RKO (cell line): ENCODE data around the gene AKR1C4.
"Not testable (repeated sequence)": the region's sequence is repeated elsewhere in the genome, so short reads cannot be mapped to it uniquely, and the experiment has no call there.

Experiments used
- DNase-seq: peaks from one replicate; pipeline ENCODE4 v3.0.0-alpha.2; 2016; ENCODE audit warnings: low spot score

Gene AKR1C4

GRCh38 chr10:5206799-5207198 is 10.2 kb downstream of the AKR1C4 start:
- DNase-seq = no peak

DNA sequence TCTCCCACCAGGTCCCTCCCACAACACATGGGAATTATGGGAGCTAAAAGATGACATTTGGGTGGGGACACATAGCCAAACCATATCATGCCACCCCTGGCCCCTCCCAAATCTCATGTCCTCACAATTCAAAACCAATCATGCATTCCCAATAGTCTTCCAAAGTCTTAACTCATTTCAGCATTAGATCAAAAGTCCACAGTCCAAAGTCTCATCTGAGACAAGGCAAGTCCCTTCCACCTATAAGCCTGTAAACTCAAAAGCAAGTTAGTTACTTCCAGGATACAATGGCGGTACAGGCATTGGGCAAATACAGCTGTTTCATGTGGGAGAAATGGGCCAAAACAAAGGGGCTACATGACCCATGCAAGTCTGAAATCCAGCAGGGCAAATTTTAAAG is 13.1 kb downstream of the AKR1C4 start:
- DNase-seq = not testable (repeated sequence)

- not testable (repeated sequence) for DNase-seq
These were observed 13.6 kb downstream of the AKR1C4 start for GRCh38 chr10:5210261-5210660.

DNA sequence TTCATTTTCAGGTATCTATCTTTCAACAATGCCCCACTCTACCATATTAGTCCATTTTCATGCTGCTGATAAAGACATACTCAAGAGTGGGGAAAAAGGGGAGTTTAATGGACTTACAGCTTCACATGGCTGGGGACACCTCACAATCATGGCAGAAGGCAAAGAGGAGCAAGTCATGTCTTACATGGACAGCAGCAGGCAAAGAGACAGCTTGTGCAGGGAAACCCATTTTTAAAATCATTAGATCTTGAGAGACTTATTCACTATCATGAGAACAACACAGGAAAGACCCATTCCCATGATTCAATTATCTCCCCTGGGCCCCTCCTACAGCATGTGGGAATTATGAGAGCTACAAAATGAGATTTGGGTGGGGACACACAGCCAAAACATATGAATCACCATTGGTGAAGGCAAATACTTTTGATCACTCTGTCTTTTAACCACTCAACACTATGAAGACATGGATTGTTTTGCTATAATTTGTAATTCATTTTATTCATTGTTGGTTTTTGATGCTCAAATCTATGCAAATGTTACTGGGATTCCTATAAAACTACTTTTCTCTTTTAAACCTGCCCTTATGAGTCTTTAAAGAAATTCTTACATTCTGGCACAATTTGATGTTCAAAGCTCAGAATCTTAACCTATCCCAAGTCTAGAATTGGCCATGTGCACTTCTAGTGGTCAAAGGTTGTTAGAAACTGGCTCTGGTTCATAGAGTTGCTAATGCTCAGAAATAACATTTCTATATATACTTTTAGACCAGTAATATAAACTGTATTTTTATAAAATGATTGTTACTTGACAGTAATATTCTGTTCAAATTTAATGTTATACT is 15.3 kb downstream of the AKR1C4 start:
- no peak for DNase-seq

DNA sequence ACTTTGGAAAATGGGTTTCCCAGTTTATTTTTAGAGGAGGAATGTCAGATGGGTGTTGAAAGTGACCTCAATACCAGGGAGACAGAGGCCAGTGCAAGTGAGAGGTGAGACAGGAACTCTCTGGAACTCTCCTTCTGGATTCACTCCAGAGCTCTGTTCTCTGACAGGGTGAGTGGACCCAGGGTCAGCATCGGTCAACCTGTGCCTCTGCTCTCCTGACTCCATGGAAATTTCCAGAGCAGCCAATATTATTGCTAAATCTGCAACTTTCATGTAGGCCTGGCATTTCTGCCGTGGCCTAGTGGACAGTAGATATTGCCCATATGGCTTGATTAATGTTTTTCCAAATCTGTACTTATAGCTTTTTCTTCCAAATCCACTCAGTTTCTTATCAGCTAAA is 20.2 kb downstream of the AKR1C4 start:
- DNase-seq = no peak

DNA sequence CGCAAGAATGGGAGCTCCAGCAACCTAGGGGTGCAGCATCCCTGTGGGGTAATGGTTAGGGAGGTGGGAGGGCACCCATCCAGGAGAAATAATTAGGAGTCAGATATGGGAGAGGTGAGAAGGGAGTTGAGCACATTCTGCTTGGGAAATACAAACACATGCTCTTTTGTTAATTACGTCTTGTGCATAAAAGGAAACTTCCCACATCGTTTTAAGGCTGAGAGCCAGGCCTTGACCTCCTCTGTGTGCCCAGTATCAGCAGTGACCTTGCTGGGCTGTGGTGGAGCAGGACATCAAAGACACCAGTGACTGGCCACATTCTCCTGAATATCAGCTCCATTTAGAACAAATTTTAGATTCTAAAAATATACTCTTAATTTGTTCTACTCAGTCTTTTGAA is 22.6 kb downstream of the AKR1C4 start:
- DNase-seq = no peak

DNA sequence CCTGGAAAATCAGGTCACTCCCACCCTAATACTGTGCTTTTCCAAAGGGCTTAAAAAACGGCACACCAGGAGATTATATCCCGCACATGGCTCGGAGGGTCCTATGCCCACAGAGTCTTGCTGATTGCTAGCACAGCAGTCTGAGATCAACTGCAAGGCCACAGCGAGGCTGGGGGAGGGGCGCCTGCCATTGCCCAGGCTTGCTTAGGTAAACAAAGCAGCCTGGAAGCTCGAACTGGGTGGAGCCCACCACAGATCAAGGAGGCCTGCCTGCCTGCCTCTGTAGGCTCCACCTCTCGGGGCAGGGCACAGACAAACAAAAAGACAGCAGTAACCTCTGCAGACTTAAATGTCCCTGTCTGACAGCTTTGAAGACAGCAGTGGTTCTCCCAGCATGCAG is 26.3 kb downstream of the AKR1C4 start:
- DNase-seq = not testable (repeated sequence)

DNA sequence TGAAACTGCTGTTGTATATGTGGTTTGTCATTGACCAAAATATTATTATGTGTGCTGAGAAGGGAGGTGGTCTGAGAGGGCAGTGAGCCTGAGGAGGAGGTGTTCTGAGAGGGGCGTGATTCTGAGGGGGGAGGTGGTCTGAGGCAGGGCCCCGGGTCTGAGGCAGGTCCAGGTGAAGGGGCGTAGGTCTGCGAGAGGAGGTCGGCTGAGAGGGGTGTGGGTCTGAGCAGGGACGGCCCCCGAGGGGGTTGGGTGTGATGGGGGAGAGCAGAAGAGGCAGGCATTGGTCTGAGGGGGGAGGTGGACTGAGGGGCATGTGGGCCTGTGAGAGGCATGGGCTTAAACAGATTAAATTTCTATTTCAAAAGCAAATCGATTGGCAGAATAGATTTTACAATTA is 32.4 kb downstream of the AKR1C4 start:
- DNase-seq = no peak

- DNase-seq = no peak
These were observed 36.7 kb downstream of the AKR1C4 start for GRCh38 chr10:5233324-5233723.

DNA sequence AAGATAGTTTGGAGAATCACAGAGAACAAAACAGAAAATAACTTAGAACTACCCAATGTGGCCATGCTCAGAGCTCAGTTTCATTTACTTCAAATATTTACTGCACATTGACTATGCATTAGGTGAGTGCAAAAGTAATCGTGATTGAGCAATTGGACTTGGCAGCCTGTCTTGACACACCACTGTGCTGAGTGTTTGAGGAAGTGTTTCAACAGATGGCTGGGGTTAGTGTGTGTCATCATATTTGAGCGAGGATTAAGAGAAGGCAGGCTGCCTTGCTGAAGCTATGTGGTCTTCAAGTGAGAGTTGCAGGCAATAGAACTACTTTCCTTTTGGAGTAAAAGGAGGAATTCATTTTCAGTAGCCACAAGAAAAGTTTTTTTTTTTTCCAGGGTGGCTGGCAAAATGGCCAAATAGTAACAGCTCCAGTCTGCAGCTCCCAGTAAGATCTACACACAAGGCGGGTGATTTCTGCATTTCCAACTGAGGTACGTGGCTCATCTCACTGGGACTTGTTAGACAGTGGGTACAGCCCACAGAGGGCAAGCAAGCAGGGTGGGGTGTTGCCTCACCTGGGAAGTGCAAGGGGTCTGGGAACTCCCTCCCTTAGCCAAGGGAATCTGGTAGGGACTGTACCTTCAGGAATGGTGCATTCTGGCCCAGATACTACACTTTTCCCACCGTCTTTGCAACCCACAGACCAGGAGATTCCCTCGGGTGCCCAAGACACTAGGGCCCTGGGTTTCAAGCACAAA is 37.6 kb downstream of the AKR1C4 start:
- DNase-seq = peak; percentile 24

- not testable (repeated sequence) for DNase-seq
These were observed 40.9 kb downstream of the AKR1C4 start for GRCh38 chr10:5237541-5237940.

DNA sequence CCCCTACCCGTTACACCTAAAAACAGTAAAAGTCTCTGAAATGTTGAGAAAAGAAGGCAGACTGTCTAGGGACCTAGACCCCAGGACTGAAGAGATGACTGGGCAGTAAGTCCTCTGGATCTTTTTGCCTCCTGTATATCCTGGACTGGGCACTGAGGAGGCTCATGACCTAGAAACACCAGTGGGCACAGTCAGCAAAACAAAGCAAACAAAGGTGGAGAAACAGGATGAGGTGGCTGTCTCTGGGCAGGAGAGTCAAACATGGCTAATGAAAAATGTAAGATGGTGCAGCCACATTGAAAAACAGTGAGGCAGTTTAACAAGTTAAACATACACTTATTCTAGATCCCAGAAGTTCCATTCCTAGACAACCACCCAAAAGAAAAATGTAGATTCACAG is 45.9 kb downstream of the AKR1C4 start:
- DNase-seq = no peak

DNA sequence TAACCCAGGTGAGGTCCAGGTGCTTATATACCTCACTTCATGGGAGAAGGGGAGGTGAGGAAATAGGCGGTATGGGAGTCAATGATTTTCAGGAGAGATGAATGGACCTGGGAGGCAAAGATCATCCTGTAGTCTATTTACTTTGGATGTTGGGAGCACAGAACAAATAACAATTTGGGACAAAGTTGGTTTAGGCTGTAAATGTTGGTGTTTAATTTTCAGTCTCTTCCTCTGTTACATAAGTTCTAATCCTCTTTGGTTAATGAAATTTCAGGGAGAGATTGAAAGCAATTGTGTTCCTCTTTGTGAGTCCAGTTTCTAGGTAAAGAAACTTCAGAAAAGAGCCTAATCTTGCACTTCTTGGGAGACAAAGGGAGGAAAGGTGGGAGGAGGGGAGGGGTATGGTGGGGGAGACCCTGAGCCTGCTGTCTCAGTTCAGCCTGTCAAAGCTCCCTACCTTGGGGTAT is 46.9 kb downstream of the AKR1C4 start:
- no peak for DNase-seq

GRCh38 chr10:5252177-5253037 is 55.8 kb downstream of the AKR1C4 start:
- no peak for DNase-seq

DNA sequence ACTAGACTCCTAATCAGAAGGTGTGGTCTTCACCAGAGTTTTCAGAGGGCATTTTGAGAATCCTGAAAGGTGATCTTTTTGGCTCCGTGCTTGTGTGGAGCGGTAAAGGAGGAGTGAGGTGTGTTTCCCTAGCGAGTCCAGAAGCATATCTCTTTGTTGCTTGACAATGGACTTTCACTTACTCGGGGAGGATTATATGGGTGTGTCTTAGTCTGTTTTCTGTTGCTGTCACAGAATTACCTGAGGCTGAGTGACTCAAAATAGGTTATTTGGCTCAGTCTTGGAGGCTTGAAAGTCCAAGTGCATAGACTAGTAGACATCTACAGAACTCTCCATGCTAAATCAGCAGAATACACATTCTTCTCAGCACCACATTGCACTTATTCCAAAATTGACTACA is 57.9 kb downstream of the AKR1C4 start:
- no peak for DNase-seq

DNA sequence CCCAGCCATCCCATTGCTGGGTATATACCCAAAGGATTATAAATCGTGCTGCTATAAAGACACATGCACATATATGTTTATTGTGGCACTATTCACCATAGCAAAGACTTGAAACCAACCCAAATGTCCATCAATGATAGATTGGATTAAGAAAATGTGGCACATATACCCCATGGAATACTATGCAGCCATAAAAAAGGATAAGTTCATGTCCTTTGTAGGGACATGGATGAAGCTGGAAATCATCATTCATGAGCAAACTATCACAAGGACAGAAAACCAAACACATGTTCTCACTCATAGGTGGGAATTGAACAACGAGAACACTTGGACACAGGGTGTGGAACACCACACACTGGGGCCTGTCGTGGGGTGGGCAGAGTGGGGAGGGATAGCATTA is 61.1 kb downstream of the AKR1C4 start:
- DNase-seq = not testable (repeated sequence)

GRCh38 chr10:5259132-5259951 is 62.7 kb downstream of the AKR1C4 start:
- no peak for DNase-seq

DNA sequence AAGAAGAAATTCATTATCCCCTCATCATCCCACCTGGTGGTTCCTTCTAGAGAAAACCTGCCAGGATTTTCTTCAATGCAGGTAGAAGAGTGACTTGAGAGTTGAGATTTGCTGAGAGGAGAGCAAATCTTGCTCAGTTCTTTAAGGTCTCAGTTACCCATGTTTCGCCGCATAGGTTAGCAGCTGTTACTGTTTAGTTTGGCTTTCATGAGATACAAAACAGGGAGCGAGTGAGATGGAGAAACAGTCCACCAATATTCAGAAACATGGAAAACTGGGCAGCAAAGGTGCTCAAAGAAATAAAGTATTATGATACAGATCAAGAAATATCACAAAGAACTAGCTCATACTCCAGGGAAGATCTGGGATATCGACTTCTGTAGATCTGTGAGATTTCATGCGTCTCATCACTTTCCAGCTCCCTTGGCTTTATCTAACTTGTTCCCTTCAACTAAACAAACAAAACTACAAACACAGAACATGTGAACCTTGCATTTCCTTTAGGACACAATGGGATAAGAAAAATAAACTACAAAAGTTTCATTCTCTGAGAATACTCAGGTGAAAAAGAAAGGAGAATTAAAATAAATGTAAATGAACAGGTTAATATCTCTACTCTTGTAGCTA is 63.4 kb downstream of the AKR1C4 start:
- no peak for DNase-seq

GRCh38 chr10:5260828-5261227 is 64.2 kb downstream of the AKR1C4 start:
- DNase-seq = no peak

DNA sequence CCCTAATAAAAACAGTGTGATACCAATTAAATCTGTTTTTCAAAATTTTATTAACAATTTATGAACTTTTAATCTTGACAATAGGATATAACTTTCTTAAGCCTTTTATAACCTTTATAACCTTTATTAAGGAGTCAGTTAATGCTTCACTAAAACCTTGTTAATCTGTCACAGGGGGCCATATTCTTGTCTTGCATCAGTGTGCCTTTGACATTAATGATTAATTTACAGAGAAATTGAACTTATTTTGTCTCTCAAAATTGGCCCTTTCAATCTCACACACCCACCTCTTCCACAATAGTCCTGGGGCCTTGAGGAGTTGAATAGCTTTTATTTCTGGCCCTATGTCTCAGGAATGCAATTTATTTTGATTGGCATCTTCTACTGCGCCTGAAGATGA is 68.5 kb downstream of the AKR1C4 start:
- no peak for DNase-seq

DNA sequence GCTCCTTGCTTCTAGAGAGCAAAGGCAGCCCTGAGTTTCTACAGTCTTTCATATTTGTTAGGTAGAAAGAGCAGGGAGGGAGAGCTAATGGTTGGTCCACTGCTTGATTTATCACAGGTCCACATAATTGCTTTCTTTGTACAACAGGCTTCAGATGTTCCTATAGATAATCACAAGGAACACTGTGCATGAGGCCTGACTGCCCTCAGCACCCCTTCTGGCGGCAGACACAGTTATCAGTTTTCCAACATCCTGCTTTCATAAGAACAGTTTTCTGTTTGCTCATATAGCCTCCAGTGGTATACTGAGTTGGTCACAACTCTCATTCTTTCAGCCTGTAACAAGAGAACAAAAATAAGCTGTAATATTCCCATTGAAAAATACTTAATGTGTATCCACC is 69.7 kb downstream of the AKR1C4 start:
- DNase-seq = no peak
